Naive thymus-derived CD8-positive, alpha-beta T cell (primary cell): ENCODE measurements around the gene PDE3B. TPM values are rescaled to one million over a fixed set of nuclear protein-coding genes. Genes with fewer than 3 reads are reported as not detected.
A peak's percentile ranks its signal among the peaks of the same experiment; 100 is the strongest.

Experiments used
- ATAC-seq, 2 donors: fragments of 150-1000 bp; cut with Tn5 transposase in 1 of 2; sonication (Bioruptor Pico), chemical (Tn5 transposase) in 1 of 2; 1 replicate in 1 of 2; 2 replicates in 1 of 2; pipeline ENCODE4 v1.10.0; 2021; ENCODE audit warnings: mild to moderate bottlenecking in 2 of 2, moderate library complexity in 2 of 2
- POLR2A ChIA-PET: fragments of 350-600 bp; sonication (Branson Sonifier 250); formaldehyde crosslinking; loops from one replicate; lab custom pipeline; 2021; ENCODE audit warnings: antibody characterized with exemption; lab: Charles Lee
- DNase-seq, 10 donors: peaks; one replicate each; pipeline versions ENCODE4 v3.0.0 to v3.0.0-alpha.2; 2020 to 2022
- H3K27ac Mint-ChIP-seq, 10 donors: one replicate each; pipeline ENCODE4 v1.8.0; 2020 to 2022; ENCODE audit warnings: mild to moderate bottlenecking in 10 of 10, mixed read lengths in 10 of 10, moderate library complexity in 4 of 10, inconsistent platforms in 1 of 10
- H3K27me3 Mint-ChIP-seq, 5 donors: one replicate each; pipeline ENCODE4 v1.8.0; 2021 to 2022; ENCODE audit warnings: mixed read lengths in 5 of 5
- H3K36me3 Mint-ChIP-seq, 3 donors: one replicate each; pipeline ENCODE4 v1.8.0; 2020 to 2022; ENCODE audit warnings: mixed read lengths in 3 of 3, mild to moderate bottlenecking in 2 of 3, inconsistent platforms in 1 of 3
- H3K4me1 Mint-ChIP-seq, 4 donors: one replicate each; pipeline ENCODE4 v1.8.0; 2021 to 2022; ENCODE audit warnings: mixed read lengths in 4 of 4
- H3K4me3 Mint-ChIP-seq, 10 donors: one replicate each; pipeline ENCODE4 v1.8.0; 2020 to 2022; ENCODE audit warnings: mild to moderate bottlenecking in 10 of 10, mixed read lengths in 10 of 10, moderate library complexity in 6 of 10, inconsistent platforms in 1 of 10
- H3K9me3 Mint-ChIP-seq, 9 donors: one replicate each; pipeline ENCODE4 v1.8.0; 2020 to 2022; ENCODE audit warnings: mixed read lengths in 9 of 9, mild to moderate bottlenecking in 3 of 9, inconsistent platforms in 1 of 9, moderate library complexity in 1 of 9
- polyA plus RNA-seq, 3 donors: library from polyadenylated mRNA; unstranded; fragments of 300-500 nt; fragmentation: Illumina TruSeq; gene quantifications; one replicate each; pipeline ENCODE4 v1.2.3, GENCODE V29; 2021
- total RNA-seq, 8 experiments: library from RNA in 2 of 8; stranded (reverse) in 2 of 8; gene quantifications; one replicate each; pipeline ENCODE4 v1.2.3 and lab custom pipeline; 2021 to 2026

Gene PDE3B
- total and polyA plus RNA-seq, 5 experiments from 2014 or later = 59.2 to 240 (median 127) TPM

DNA sequence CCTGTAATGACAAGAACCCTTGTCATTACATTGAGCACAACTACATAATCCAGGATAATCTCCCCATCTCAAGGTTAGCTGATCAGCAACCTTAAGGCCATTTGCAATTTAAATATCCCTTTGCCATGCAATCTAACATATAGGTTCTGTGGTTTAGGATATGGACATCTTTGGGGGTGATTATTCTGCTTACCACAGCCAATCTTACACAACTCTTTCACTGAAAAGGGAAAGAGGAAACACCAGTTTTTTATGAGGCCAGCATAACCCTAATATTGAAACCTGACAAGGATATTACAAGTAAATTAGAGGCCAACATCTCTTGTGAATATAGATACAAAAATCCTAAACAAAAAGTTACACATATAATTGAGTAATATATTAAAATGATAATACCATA is 169.9 kb downstream of the PDE3B start:
- H3K4me3 Mint-ChIP-seq = no peak overlapping the region
- peaks cover 2 to 14% (median 8%) of the 10 kb centered on the region in 4 donors for H3K4me1 Mint-ChIP-seq
- peaks cover 0 to 6% (median 0%) of the 10 kb centered on the region in 9 donors for H3K9me3 Mint-ChIP-seq
- DNase-seq = no peak
- H3K27ac Mint-ChIP-seq = peak overlapping the region in 6 of 10 donors; percentile 1 to 85 (median 55)
- no peak for ATAC-seq
- H3K27me3 Mint-ChIP-seq = no peaks in the 10 kb centered on the region
- POLR2A ChIA-PET = no interaction called here
- peaks cover 27 to 78% (median 58%) of the 10 kb centered on the region in 3 donors for H3K36me3 Mint-ChIP-seq

GRCh38 chr11:14818779-14819178 is 175.2 kb downstream of the PDE3B start:
- POLR2A ChIA-PET = no interaction called here
- Mint-ChIP-seq H3K36me3 (peaks cover 32 to 81% (median 56%) of the 10 kb centered on the region in 3 donors), H3K4me1 (peaks cover 4 to 12% (median 8%) of the 10 kb centered on the region in 4 donors), H3K9me3 (no peaks in the 10 kb centered on the region), H3K27ac (peak overlapping the region in 1 of 10 donors; percentile 21), H3K4me3 (no peak overlapping the region), H3K27me3 (no peaks in the 10 kb centered on the region)
- DNase-seq (no peak), ATAC-seq (no peak)

GRCh38 chr11:14819596-14819995 is 176.0 kb downstream of the PDE3B start:
- Mint-ChIP-seq H3K36me3 (peaks cover 40 to 84% (median 62%) of the 10 kb centered on the region in 3 donors), H3K27ac (peak overlapping the region in 2 of 10 donors; percentile 25 to 33), H3K4me3 (peak overlapping the region in 1 of 10 donors; percentile 18), H3K9me3 (peaks cover 0 to 7% (median 0%) of the 10 kb centered on the region in 9 donors), H3K27me3 (peaks cover 0 to 1% (median 0%) of the 10 kb centered on the region in 5 donors), H3K4me1 (peaks cover 4 to 14% (median 11%) of the 10 kb centered on the region in 4 donors)
- DNase-seq (no peak), ATAC-seq (no peak)
- POLR2A ChIA-PET = no interaction called here

- DNase-seq = no peak
These were observed 177.4 kb downstream of the PDE3B start for GRCh38 chr11:14821031-14821430.

GRCh38 chr11:14826600-14826999 is 183.0 kb downstream of the PDE3B start:
- H3K9me3 Mint-ChIP-seq = peaks cover 6 to 47% (median 17%) of the 10 kb centered on the region in 9 donors
- peaks cover 0 to 1% (median 0%) of the 10 kb centered on the region in 5 donors for H3K27me3 Mint-ChIP-seq
- H3K4me1 Mint-ChIP-seq = peaks cover 2 to 15% (median 6%) of the 10 kb centered on the region in 4 donors
- ATAC-seq (no peak), DNase-seq (no peak)
- peaks cover 31 to 62% (median 61%) of the 10 kb centered on the region in 3 donors for H3K36me3 Mint-ChIP-seq
- peak overlapping the region in 9 of 10 donors; percentile 37 to 91 (median 61) for H3K27ac Mint-ChIP-seq
- POLR2A ChIA-PET = no interaction called here
- H3K4me3 Mint-ChIP-seq = peak overlapping the region in 2 of 10 donors; percentile 22 to 54

More at GRCh38 chr11:14821031-14821430, 177.4 kb downstream of the PDE3B start:
- peaks cover 0 to 1% (median 0%) of the 10 kb centered on the region in 5 donors for H3K27me3 Mint-ChIP-seq
- ATAC-seq = no peak
- H3K27ac Mint-ChIP-seq = peak overlapping the region in 3 of 10 donors; percentile 18 to 52 (median 50)
- POLR2A ChIA-PET = interaction anchor here (0.7 kb wide), 1 partner anchor 76 kb away, joined by 4 read pairs; no protein-coding TSS in a partner anchor
- H3K4me1 Mint-ChIP-seq = peaks cover 2 to 12% (median 7%) of the 10 kb centered on the region in 4 donors
- H3K36me3 Mint-ChIP-seq = peaks cover 46 to 81% (median 63%) of the 10 kb centered on the region in 3 donors
- H3K4me3 Mint-ChIP-seq = no peak overlapping the region
- peaks cover 3 to 18% (median 5%) of the 10 kb centered on the region in 9 donors for H3K9me3 Mint-ChIP-seq

DNA sequence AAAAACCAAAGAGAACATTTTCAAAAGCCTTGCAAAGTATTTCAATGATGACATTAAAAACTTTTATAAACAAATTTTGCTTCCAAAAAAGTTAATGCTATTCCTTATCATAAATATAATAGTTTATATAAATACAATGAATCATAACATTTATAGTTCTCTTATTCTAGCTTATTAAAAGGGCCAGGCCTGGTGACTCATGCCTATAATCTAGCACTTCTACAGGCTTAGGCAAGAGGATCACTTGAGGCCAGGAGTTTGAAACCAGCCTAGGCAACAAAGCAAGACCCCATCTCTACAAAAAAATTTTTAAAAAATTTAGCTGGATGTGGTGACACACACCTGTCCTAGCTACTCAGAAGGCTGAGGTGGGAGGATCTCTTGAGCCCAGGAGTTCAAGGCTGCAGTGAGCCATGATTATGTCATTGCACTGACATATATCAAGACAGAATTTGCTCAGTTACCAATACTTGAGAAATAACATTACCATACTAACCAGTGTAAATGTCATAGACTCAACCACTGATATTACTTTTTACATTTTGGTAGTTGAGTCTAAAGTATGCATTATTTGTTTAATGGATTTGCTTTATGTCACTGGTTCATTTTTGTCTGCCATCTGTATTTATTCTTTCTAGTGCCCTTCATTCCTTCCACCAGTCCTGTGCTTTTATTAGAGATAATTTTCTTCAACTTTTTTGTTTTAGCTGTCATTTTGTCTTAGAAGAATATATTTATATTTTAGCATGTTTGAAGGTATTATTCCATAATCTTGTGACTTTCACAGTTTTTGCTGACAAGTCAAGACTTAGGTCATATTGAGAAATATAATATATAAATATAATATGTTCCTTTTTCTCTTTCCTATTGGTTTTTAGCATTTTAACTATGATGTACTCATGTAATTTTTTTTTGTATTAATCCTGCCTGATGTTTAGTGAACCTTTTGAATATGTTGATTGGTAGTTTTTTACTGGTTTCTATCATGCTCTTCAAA is 192.2 kb downstream of the PDE3B start:
- POLR2A ChIA-PET = no interaction called here
- no peak for ATAC-seq
- peak overlapping the region in 3 of 10 donors; percentile 41 to 78 (median 76) for H3K27ac Mint-ChIP-seq
- H3K4me3 Mint-ChIP-seq = no peak overlapping the region
- H3K4me1 Mint-ChIP-seq = peaks cover 0 to 14% (median 2%) of the 10 kb centered on the region in 4 donors
- peaks cover 0 to 4% (median 0%) of the 10 kb centered on the region in 9 donors for H3K9me3 Mint-ChIP-seq
- no peaks in the 10 kb centered on the region for H3K27me3 Mint-ChIP-seq
- DNase-seq = no peak
- H3K36me3 Mint-ChIP-seq = peaks cover 16 to 76% (median 60%) of the 10 kb centered on the region in 3 donors

DNA sequence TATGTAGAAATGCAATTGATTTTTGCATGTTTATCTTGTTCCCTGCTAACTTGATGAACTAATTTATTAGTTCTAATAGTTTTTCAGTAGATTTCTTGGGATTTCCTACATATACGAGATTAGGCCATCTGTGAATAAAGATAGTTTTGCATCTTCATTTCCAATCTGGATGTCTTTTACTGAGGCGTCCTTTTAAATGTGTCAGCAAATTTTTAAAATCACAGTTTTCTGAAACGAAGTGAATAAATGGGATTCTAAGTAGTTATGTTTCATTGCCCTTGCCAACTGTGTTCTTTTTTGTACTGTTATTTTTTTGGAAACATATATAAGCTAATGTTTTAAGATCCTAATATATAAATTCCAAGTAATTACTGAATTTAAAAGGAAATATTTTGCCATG is 198.4 kb downstream of the PDE3B start:
- DNase-seq (no peak), ATAC-seq (no peak)
- peaks cover 0 to 6% (median 0%) of the 10 kb centered on the region in 9 donors for H3K9me3 Mint-ChIP-seq
- no peak overlapping the region for H3K4me3 Mint-ChIP-seq
- no peaks in the 10 kb centered on the region for H3K27me3 Mint-ChIP-seq
- POLR2A ChIA-PET = no interaction called here
- peaks cover 0 to 14% (median 5%) of the 10 kb centered on the region in 4 donors for H3K4me1 Mint-ChIP-seq
- H3K27ac Mint-ChIP-seq = peak overlapping the region in 1 of 10 donors; percentile 6
- H3K36me3 Mint-ChIP-seq = peaks cover 17 to 78% (median 64%) of the 10 kb centered on the region in 3 donors

GRCh38 chr11:14852571-14853177 is 209.1 kb downstream of the PDE3B start:
- ATAC-seq (no peak), DNase-seq (no peak)
- no peaks in the 10 kb centered on the region for H3K27me3 Mint-ChIP-seq
- H3K36me3 Mint-ChIP-seq = peaks cover 25 to 70% (median 48%) of the 10 kb centered on the region in 3 donors
- peaks cover 0 to 3% (median 0%) of the 10 kb centered on the region in 9 donors for H3K9me3 Mint-ChIP-seq
- H3K4me3 Mint-ChIP-seq = peak overlapping the region in 1 of 10 donors; percentile 4
- H3K4me1 Mint-ChIP-seq = peaks cover 17 to 47% (median 31%) of the 10 kb centered on the region in 4 donors
- H3K27ac Mint-ChIP-seq = peak overlapping the region in 8 of 10 donors; percentile 3 to 82 (median 62)
- POLR2A ChIA-PET = no interaction called here

DNA sequence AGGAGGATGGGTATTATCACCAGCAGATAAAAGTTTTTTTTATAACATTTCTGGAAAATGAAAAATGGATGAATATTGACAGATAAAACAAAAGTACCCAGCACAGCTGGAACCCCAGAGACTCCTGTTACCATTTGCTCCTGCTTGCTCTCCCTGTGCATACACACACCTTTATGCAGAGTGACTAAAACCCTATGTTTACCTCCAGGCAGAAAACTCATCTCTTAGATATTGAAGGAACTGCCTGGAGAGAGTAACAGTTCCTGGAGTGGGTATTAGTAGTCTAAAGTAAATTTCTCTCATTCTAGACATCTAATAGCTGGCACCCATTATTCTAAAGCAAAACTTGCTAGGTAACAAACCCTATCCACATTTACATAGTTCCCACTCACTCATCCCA is 210.5 kb downstream of the PDE3B start:
- Mint-ChIP-seq H3K9me3 (peaks cover 0 to 3% (median 0%) of the 10 kb centered on the region in 9 donors), H3K36me3 (peaks cover 29 to 82% (median 51%) of the 10 kb centered on the region in 3 donors), H3K27ac (peak overlapping the region in 6 of 10 donors; percentile 25 to 83 (median 44)), H3K27me3 (no peaks in the 10 kb centered on the region), H3K4me1 (peaks cover 17 to 48% (median 33%) of the 10 kb centered on the region in 4 donors), H3K4me3 (no peak overlapping the region)
- POLR2A ChIA-PET = no interaction called here
- DNase-seq (no peak), ATAC-seq (no peak)

DNA sequence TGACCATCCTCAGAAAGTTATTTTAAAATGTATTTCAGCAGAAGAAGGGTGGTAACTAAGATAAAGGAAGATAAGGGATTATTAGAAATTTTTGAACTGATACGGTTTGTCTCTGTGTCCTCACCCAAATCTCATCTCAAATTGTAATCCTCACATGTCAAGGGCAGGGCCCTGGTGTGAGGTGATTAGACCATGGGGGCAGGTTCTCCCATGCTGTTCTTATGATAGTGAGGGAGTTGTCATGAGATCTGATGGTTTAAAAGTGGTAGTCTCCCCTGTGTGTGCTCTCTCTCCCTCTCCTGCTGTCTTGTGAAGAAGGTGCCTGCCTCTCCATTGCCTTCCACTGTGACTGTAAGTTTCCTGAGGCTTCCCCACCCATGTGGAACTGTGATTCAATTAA is 212.3 kb downstream of the PDE3B start:
- POLR2A ChIA-PET = no interaction called here
- H3K27me3 Mint-ChIP-seq = no peaks in the 10 kb centered on the region
- H3K4me1 Mint-ChIP-seq = peaks cover 16 to 47% (median 35%) of the 10 kb centered on the region in 4 donors
- ATAC-seq (no peak), DNase-seq (no peak)
- peaks cover 30 to 92% (median 56%) of the 10 kb centered on the region in 3 donors for H3K36me3 Mint-ChIP-seq
- H3K9me3 Mint-ChIP-seq = peaks cover 0 to 3% (median 0%) of the 10 kb centered on the region in 9 donors
- H3K4me3 Mint-ChIP-seq = no peak overlapping the region
- peak overlapping the region; percentile 20 to 83 (median 74) for H3K27ac Mint-ChIP-seq

DNA sequence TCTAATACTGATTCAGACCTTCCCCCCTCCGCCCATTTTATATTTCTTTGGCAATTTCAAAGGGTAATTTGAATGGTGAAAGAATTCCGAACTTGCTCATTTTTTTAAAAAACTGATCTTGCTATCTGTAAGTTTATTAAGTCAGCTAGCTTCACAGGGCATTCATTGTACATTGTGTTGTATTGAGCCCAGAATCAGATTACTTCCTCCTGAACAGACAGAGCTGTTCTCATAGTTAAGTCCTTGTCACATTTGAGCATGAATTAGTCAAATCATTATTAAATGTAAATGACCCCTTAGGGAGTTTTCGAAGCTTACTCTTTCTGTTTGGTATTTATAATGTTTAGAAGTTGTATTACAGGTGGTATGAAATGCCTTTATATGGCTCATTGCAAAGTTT is 214.0 kb downstream of the PDE3B start:
- Mint-ChIP-seq H3K4me1 (peaks cover 13 to 52% (median 30%) of the 10 kb centered on the region in 4 donors), H3K9me3 (peaks cover 0 to 8% (median 0%) of the 10 kb centered on the region in 9 donors), H3K4me3 (no peak overlapping the region), H3K27ac (peak overlapping the region in 9 of 10 donors; percentile 5 to 86 (median 59)), H3K27me3 (no peaks in the 10 kb centered on the region), H3K36me3 (peaks cover 38 to 92% (median 59%) of the 10 kb centered on the region in 3 donors)
- ATAC-seq = no peak
- DNase-seq = no peak
- POLR2A ChIA-PET = interaction anchor here (0.6 kb wide), 1 partner anchor 322 kb away, joined by 4 read pairs; no protein-coding TSS in a partner anchor

DNA sequence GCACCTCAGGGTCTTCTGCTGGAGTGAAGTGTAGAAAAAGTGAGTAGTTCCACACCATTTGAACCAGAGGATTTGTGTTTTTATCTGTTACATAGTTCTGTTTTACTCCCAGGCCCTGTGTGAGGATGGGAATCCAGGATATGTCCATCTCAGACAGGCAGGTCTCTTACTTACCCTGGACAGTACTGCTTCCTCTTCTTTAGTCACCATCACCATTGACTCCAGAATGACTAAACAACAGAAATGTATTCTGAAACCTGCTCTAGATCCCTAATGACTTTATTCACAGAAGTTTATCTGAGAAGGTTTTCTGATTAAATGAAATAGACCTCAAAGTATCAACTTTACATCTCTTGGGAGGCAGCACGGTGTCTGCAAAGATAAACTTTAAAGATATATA is 214.8 kb downstream of the PDE3B start:
- peaks cover 44 to 91% (median 60%) of the 10 kb centered on the region in 3 donors for H3K36me3 Mint-ChIP-seq
- H3K27me3 Mint-ChIP-seq = no peaks in the 10 kb centered on the region
- POLR2A ChIA-PET = no interaction called here
- no peak for DNase-seq
- peaks cover 0 to 9% (median 5%) of the 10 kb centered on the region in 9 donors for H3K9me3 Mint-ChIP-seq
- peak overlapping the region in 6 of 10 donors; percentile 30 to 81 (median 76) for H3K27ac Mint-ChIP-seq
- ATAC-seq = no peak
- H3K4me1 Mint-ChIP-seq = peaks cover 13 to 45% (median 28%) of the 10 kb centered on the region in 4 donors
- no peak overlapping the region for H3K4me3 Mint-ChIP-seq
